Measurements from ENCODE around the gene NPDC1. TPM values are rescaled to one million over a fixed set of nuclear protein-coding genes. Genes with fewer than 3 reads are reported as not detected.
"Not testable (repeated sequence)": the region's sequence is repeated elsewhere in the genome, so short reads cannot be mapped to it uniquely, and the experiment has no call there.

The NPDC1 gene
- total RNA-seq, 1 experiment from 2014 or later: 86.9 TPM

DNA sequence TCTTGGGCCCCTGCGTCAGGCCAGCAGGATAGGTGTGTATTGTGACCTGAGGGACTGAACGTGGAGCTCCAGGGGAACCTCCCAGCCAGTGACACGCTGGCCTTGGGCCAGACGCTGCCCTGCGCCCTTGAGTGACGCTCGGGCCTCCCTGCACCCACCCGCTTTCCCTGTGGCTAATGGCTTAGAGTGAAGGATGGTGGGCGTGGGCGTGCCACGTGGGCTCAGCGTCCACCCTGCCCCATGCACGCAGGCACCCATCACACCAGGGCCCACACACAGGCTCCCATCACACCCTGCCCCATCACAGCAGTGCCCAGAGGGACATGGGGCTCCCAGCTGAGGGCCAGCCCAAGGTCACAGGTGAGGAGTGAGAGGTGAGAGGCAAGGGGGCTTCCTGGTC, 8.9 kb downstream of the NPDC1 start:
- no peak for DNase-seq
- Histone ChIP-seq H3K36me3 (peaks cover 15% of the 10 kb centered on the region), H3K9me3 (no peaks in the 10 kb centered on the region)

DNA sequence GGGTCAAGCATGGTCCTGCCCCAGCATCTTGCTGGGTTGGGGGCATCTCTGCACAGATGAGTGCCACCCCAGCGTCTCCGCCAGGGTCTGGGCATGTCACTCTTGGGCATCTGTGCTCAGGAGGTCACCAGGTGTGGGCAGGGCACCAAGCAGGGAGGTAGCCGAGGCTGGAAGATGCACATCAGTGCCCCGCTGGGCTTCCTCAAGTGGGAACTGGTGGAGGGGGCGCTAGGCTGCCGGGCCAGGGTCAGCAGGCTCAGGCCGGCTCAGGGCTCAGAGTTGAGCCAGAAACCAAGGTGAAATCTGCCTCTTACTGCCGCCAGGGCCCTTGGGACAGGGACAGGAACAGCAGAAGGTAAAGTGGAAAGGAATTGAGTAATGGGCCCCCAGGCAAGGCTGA, 10.0 kb downstream of the NPDC1 start:
- H3K27me3 ChIP-seq: no peaks in the 10 kb centered on the region
- peaks cover 15% of the 10 kb centered on the region; the same call in 1 of the 2 replicates for H3K36me3 ChIP-seq
- no peaks in the 10 kb centered on the region for H3K9me3 ChIP-seq
- no peak overlapping the region for H3K4me3 ChIP-seq
- DNase-seq: no peak

More for the DNA sequence above, 8.9 kb downstream of the NPDC1 start:
- H3K4me3 ChIP-seq: no peak overlapping the region
- H3K27me3 ChIP-seq: no peaks in the 10 kb centered on the region

DNA sequence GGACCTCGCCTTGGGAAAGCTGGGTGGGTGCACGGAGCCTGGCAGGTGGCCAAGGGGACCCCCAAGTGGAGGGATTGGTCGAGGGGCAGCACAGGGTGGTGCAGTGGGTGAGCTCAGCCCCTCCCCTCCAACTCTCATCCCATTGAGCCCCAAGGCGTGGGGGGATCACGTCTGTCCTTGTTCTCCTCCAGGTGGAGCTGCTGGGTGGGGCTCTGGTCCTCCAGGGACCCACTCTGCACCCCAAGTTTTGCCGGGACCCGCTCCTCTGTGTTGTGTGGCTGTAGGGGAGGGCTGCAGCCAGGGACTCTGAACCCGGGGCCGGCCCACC, 10.5 kb downstream of the NPDC1 start:
- no peak overlapping the region for H3K4me3 ChIP-seq
- no peaks in the 10 kb centered on the region for H3K27me3 ChIP-seq
- H3K9me3 ChIP-seq: no peaks in the 10 kb centered on the region
- DNase-seq: no peak
- peaks cover 10% of the 10 kb centered on the region; the same call in 1 of the 2 replicates for H3K36me3 ChIP-seq

DNA sequence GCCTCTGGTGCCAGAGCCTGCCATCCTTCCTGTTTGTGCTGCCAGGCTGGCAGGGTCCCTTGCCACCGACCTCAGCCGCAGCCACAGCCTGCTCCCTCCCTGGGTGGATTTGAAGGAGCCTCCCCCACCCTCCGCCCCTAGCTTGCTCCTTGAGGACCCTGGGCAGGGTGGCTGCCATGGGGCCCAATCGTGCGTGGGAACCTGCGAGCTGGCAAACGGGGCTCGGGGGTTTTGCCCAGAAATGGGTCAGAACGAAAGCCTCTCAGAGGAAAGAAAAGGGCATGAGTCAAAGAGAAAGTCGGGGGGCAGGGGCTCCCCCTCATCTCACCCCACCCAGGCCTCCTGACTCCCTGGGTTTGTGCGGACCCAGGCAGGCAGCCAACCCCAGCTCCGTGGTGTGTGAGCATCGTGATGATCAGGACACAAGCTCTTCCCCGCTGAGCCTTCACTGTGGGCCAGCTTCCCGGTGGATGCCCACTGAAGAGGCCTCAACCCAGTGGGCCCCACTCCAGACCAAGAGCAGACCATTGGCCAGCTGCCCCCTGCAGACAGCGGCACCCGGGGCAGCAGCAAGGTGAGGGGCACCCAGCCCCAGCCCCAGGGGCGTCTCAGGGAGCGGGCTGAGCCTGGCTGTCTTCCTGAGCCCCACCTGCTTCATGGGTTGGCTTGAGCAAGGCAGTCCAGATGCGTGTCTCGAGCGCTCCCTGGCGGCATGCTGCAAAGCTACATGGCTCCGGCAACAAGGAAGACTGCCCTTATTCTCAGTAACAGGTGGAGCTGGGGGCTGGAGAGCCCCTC, 11.1 kb downstream of the NPDC1 start:
- H3K36me3 ChIP-seq: peaks cover 10% of the 10 kb centered on the region; the same call in 1 of the 2 replicates
- DNase-seq: peak; percentile 74
- H3K9me3 ChIP-seq: no peaks in the 10 kb centered on the region
- H3K4me3 ChIP-seq: no peak overlapping the region
- H3K27me3 ChIP-seq: no peaks in the 10 kb centered on the region

DNA sequence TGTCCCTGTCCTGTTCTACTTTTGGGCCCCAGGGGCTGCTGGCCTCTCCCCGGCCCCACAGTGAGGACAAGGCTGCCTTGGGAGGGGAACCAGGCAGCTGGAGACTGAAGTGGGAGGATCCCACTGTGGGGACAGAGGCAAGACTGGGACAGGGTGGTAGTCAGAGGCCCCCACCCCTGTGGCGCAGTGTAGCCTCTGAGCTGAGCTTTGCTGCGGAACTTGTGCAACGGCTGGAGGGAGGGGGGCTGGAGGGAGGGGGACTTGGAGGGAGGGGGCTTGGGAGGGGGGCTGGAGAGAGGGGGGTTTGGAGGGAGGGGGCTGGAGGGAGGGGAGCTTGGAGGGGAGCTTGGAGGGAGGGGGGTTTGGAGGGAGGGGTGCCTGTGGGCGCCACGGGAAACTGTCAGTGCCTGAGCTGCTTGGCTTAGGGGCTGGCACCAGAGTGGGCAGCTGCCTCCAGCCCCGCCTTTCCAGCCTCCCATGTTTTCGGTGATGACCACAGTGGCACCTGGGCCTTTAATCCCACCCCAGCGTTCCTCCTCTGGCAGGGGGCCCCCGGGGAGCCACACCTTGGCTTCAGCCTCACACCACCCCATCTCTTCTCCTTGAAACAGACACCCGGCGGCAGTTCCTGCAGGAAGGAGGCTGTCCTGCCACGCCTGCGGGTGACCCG, 11.8 kb downstream of the NPDC1 start:
- DNase-seq: no peak
- no peaks in the 10 kb centered on the region for H3K27me3 ChIP-seq
- peaks cover 6% of the 10 kb centered on the region; the same call in 1 of the 2 replicates for H3K36me3 ChIP-seq
- no peaks in the 10 kb centered on the region for H3K9me3 ChIP-seq
- H3K4me3 ChIP-seq: no peak overlapping the region

DNA sequence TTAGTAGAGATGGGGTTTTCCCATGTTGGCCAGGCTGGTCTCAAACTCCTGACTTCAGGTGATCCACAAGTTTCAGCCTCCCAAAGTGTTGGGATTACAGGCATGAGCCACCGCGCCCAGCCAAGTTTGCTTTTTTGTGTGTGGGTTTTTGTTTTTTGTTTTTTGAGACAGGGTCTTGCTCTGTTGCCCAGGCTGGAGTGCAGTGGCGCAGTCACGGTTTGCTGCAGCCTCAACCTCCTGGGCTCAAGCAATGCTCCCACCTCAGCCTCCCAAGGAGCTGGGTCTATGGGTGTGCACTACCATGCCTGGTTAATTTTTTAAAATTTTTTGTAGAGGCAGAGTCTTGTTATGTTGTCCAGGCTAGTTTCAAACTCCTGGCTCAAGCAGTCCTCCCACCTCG, 12.5 kb downstream of the NPDC1 start:
- not testable (repeated sequence) for DNase-seq, H3K27me3 ChIP-seq, H3K36me3 ChIP-seq, H3K9me3 ChIP-seq, H3K4me3 ChIP-seq

DNA sequence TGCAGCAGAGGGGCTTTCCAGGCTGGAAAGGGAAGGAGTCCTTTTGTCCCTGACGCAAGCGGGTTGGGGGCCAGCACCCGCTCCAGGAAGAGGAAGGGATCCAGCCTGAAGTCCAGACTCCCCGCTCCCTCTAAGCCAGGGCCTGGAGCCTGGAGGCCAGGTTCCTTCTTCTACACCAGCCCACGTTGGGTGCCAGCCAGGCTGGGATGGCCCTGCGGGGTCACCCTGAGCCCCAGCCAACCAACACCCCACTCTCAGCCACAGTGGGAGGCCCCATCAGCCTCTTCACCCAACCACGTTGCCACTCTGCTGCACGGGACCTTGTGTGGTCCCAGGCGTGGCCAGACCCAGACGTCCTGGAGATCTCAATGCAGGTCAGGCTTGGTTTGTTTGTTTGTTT, 13.1 kb downstream of the NPDC1 start:
- Histone ChIP-seq H3K36me3 (no peaks in the 10 kb centered on the region), H3K27me3 (no peaks in the 10 kb centered on the region), H3K4me3 (no peak overlapping the region), H3K9me3 (no peaks in the 10 kb centered on the region)
- no peak for DNase-seq

DNA sequence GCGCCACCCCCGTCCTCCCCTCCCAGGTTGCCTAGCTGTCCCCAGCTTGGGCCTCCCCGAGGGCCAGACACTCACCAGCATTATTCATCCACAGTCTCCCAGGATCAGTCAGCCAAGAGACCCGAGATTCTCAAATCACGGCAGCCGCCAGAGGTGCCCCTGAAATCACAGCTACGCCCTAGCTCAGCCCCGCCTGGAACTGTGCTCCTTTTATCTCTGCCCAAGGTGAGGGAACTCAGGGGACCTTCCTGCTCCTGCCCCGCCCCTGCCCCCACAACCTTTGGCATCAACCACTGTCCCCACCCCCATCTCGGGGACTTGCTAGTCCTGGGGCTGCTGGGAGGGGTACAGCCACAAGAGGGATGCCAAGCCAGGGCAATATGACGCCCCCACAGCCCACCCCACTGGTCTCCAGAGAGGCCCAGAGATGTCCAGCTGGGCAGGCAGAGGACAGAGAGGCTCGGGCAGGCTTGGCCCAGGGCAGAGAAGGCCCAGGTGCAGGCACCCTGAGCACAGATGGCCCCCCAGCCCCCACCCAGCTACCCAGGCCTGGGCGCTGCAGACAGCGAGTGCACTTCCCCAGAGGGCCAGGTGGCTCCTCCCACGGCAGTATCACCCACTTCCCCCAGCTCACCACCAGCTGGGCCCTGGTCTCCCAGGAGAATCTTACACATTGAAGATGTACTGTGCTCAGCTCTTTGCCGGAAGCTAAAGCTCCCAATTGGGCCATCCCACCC, 13.9 kb downstream of the NPDC1 start, which contains the start of gene FUT7:
TSS of gene FUT7 (minus strand) at position 185 of the 737 bp plus-strand sequence. CDS start at position 88, 97 bp downstream.
- H3K27me3 ChIP-seq: no peaks in the 10 kb centered on the region
- DNase-seq: no peak
- no peaks in the 10 kb centered on the region for H3K9me3 ChIP-seq
- no peaks in the 10 kb centered on the region for H3K36me3 ChIP-seq
- H3K4me3 ChIP-seq: no peak within 1 kb of the TSS

DNA sequence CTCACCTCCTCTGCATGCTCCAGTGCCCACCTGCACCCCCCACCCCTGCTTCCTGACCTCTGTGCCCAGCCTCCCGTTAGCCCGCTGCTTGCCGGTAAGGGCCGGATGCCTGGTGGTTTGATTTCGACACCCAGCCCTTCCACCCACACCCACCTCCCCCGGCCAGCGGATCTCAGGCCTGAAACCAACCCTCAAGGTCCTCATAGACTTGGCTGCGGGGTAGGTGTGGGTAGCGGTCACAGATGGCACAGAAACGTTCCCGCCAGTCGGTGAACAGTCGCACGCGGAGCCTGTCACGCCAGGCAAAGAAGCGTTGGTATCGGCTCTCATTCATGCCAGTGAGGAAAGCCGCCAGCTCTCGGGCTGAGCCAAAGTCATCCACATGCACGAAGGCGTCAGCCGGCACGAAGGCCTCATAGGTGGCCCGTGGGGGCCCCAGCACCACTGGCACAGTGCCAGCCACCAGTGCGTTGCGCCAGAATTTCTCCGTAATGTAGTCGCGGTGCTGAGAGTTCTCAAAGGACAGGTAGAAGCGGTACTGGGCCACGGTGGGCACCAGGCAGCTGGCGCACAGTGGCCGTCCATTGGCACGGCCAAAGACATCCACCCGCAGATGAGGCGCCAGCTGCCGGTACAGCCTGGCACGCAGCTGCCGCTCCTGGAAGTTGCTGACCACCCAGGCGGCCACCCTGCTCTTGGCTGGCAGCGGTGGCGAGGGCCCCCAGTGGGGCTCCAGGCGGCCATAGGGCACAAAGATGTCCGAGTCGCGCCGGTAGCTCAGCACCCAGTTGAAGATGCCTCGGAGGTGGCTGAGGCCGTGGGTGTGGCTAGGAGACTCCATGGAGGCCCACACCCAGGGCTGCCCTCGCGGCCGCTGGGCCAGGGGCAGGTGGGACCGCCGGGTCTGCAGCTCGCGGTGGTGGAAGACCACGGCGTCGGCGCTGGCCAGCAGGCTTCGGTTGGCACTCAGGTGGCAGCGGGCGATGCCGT, 15.1 kb downstream of the NPDC1 start:
- Histone ChIP-seq H3K36me3 (no peaks in the 10 kb centered on the region), H3K27me3 (no peaks in the 10 kb centered on the region), H3K9me3 (no peaks in the 10 kb centered on the region), H3K4me3 (no peak overlapping the region)
- DNase-seq: no peak

DNA sequence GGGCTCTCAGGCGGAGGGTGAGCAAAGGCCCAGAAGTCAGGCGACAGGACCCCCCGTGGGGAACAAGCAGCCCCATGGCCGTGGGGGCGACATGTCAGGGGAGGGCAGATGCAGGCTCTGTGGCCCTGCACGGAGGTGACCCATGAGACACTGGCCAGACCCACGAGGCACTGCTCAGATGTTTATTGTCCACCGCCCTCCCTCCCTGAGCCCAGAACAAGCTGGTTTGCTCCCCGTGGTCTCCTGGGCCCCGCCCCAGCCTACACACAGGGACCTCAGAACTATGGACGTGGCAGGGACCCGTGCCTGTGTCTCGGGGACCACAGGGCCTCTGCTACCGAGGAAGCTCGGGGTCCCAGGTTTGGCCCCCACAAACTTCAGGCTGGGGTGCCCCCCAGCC, 16.0 kb downstream of the NPDC1 start:
- no peak for DNase-seq
- H3K9me3 ChIP-seq: no peaks in the 10 kb centered on the region
- no peaks in the 10 kb centered on the region for H3K27me3 ChIP-seq
- no peak overlapping the region for H3K4me3 ChIP-seq
- no peaks in the 10 kb centered on the region for H3K36me3 ChIP-seq

DNA sequence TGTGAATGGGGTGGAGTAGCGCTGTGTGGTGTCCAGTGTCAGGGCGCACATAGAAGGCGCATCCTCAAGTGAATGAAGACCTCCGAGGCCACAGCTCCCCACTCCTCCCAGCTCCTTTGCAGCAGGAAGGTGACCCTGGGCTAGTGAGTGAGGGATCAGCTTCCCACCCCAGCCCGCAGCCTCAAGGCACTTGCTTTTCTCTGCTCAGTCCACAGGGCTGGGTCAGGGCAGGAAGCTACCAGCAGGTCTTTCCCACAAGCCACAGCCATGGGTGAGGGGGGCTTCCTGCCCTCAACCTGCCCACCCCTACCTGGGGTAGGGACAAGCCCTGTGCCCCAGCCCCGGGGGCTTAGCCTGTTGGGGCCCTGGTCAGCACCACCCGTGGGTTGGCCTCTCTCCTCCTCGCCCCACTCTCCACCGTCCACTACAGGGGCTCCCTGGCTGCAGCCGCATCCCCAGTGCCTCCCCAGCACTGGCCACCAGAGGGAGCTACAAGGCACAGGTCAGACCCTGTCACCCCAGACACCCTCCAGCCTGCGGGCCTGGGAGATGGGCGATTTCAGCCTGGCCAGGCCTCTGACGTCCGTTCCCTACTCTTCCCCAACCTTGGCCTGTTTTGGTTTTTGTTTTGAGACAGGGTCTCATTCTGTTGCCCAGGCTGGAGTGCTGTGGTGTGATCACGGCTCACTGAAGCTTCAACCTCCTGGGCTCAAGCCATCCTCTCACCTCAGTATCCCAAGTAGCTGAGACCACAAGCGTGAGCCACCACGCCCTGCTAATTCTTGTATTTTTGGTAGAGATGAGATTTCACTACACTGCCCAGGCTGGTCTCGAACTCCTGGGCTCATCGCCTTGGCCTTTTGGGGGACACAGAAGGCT, 16.7 kb downstream of the NPDC1 start:
- Histone ChIP-seq H3K36me3 (no peaks in the 10 kb centered on the region), H3K27me3 (no peaks in the 10 kb centered on the region), H3K4me3 (peak overlapping the region; percentile 49; the same call in 1 of the 2 replicates), H3K9me3 (no peaks in the 10 kb centered on the region)
- DNase-seq: peak; percentile 74

DNA sequence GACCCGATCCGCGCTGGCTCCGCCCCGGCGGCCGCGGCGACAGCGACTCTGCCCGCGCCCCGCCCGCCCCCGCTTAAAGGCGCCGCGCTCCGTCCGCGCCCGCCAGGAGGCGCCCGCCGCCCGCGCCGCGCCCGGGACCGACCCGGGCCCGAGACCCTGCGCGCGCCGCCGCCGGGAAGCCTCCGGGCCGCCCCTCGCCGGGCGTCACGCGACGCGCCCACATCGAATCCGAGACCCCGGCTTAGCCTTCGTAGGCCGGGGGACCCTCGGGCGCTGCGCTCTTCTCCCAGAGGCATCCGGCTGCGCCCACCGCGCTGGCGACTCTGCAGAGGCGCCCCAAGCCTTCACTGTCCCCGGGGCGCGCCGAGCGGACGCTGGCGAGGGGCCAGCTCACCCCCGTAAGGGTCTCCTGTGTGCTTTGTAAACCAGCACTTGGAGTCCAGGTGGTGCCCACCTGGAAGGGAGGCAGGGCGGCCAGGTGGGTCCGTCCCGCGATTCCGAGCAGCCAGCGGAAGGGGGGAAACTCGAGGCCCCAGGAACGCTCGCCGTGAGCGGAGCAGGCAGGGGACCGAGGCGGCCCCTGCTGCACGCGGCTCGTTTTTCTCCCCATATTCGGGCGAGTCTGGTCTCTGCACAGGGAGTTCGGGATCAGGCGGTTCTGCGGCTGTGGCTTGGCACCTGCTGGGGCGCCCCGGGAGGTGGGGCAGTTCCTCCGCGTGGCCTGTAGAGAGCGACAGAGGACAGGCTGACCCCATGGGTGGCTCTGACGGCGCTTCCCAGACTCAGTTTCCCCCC, 17.5 kb downstream of the NPDC1 start:
- DNase-seq: peak; percentile 59
- H3K36me3 ChIP-seq: no peaks in the 10 kb centered on the region
- peak overlapping the region; percentile 49 for H3K4me3 ChIP-seq
- no peaks in the 10 kb centered on the region for H3K9me3 ChIP-seq
- H3K27me3 ChIP-seq: no peaks in the 10 kb centered on the region

DNA sequence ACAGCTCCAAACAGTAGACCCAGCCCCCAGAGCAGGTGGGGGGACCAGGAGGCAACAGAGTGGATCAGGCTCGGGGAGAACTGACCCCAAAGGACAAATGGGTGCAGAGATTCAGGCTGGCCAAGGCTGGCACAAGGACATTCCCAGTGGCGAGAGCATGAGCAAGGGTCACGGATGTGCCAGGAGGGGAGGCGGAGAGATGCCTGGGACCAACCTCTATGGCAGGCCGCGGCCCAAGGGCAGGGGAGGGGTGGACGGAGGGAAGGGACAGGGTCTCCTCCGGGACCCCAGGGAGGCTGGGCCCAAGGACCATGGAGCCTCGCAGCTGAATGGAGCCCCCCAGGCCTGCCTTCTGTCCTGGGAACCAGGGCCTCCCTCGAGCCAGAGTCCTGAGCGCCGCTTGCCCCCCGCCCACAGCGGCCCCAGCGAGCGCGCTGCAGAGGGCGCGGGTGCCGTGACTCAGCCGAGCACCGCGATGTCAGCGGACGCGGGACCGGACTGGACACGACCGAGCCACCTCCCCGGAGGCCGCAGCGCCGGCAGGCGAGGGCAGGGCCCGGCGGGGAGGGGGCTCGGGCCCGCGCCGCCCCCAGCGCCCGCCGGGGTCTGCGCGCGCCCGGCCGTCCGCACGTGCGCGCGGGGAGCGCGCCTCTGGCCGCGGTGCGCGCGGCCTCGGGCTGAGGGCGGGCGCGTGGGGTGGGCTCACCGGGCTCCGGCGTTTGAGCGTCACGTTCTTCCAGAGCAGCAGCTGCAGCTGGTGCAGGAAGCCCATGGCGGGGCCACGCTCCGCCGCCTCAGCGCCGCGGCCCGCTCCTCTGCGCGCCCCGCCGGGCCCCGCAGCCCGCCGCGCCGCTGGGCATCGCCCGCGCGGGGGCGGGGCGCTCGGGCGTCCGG, 18.4 kb downstream of the NPDC1 start, which contains the start of gene ABCA2:
TSS of gene ABCA2 (minus strand) at position 869 of the 894 bp plus-strand sequence. CDS start at position 772, 97 bp downstream.
- no peaks in the 10 kb centered on the region for H3K9me3 ChIP-seq
- peak within 1 kb of the TSS; percentile 49 for H3K4me3 ChIP-seq
- H3K36me3 ChIP-seq: no peaks in the 10 kb centered on the region
- no peaks in the 10 kb centered on the region for H3K27me3 ChIP-seq
- peak; percentile 48 for DNase-seq

DNA sequence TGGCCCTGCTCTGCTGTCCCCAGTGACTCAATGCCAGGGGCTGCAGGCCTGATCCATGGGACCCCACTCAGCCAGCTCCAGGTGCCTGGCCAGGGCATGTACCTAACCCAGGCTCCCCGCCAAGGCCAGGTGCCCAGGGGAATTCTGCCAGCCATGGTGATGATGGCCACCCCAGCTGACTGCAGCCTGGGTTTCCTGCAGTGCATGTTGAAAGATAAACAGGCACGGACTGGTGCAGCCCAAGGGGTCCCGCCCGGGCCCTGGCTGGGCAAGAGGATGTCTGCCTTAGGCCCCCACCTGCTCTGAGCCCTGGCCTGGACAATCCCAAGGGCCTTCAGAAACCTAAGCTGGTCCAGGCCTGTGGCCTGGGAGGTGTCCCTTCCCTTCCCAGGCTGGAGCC, 19.1 kb downstream of the NPDC1 start:
- no peaks in the 10 kb centered on the region for H3K27me3 ChIP-seq
- no peaks in the 10 kb centered on the region for H3K9me3 ChIP-seq
- H3K36me3 ChIP-seq: no peaks in the 10 kb centered on the region; the same call in 1 of the 2 replicates
- DNase-seq: no peak
- H3K4me3 ChIP-seq: no peak overlapping the region; the same call in 1 of the 2 replicates

All from MG63 (cell line).